Endothelial cell of umbilical vein (primary cell): ENCODE measurements around the gene BCL3. TPM values are rescaled to one million over a fixed set of nuclear protein-coding genes. Genes with fewer than 3 reads are reported as not detected.

Source experiments
- BruUV-seq: library from RNA; stranded (reverse); fragments of 400-500 nt; replicated peaks from 2 replicates; lab custom pipeline; 2021; lab: Mats Ljungman, UMichigan
- CTCF ChIA-PET: fragments of 300-600, 350-600 bp; sonication (Branson Sonifier 250); formaldehyde crosslinking; loops from one replicate; lab custom pipeline; 2021; ENCODE audit warnings: antibody characterized with exemption, inconsistent platforms; lab: Charles Lee
- POLR2A ChIA-PET: fragments of 300-600, 350-600 bp; sonication (Branson Sonifier 250); formaldehyde crosslinking; loops from one replicate; lab custom pipeline; 2021; ENCODE audit warnings: antibody characterized with exemption, inconsistent platforms; lab: Charles Lee
- DNase-seq: peaks from one replicate; pipeline ENCODE4 v3.0.0-alpha.2; 2011; ENCODE audit warnings: low read depth, low spot score
- FAIRE-seq: peaks from 2 replicates; lab custom pipeline; 2011; peaks lifted over from hg19 to GRCh38; lab: Jason Lieb, UNC
- H2AFZ ChIP-seq: 2 replicates; pipeline ENCODE4 v1.6.0; 2012; ENCODE audit warnings: low read depth, low read length, control low read depth, inconsistent platforms
- H3K27ac ChIP-seq: 2 replicates; pipeline ENCODE4 v1.5.1; 2011; ENCODE audit warnings: low read depth, mild to moderate bottlenecking, control low read depth, low read length, moderate library complexity; ENCODE audit not compliant: insufficient read depth
- H3K27me3 ChIP-seq, 2 experiments: 2 replicates each; pipeline versions ENCODE4 v1.6.0 to v1.6.1; 2011; ENCODE audit warnings: low read length in 2 of 2, mixed read lengths in 1 of 2; ENCODE audit not compliant: control insufficient read depth in 2 of 2, insufficient read depth in 2 of 2
- H3K36me3 ChIP-seq, 2 experiments: 2 replicates in 1 of 2; 3 replicates in 1 of 2; pipeline ENCODE4 v1.5.1; 2011; ENCODE audit warnings: low read length in 2 of 2, mild to moderate bottlenecking in 1 of 2, moderate library complexity in 1 of 2; ENCODE audit not compliant: control insufficient read depth in 2 of 2, insufficient read depth in 2 of 2; ENCODE audit errors: extremely low read depth in 1 of 2
- H3K4me1 ChIP-seq: 3 replicates; pipeline ENCODE4 v1.5.1; 2011; ENCODE audit warnings: mild to moderate bottlenecking, low read length; ENCODE audit not compliant: control insufficient read depth, insufficient read depth; ENCODE audit errors: extremely low read depth
- H3K4me2 ChIP-seq: 2 replicates; pipeline ENCODE4 v1.6.1; 2011; ENCODE audit warnings: low read length, control low read depth, mixed read lengths; ENCODE audit not compliant: insufficient read depth
- H3K4me3 ChIP-seq, 3 experiments: fragments of 200-600 bp in 1 of 3; sonication (generic), shearing (Covaris generic) in 1 of 3; replicated peaks in 1 of 3; 2 replicates each; pipeline ENCODE4 v1.5.1; 2011 to 2016; ENCODE audit warnings: control low read depth in 3 of 3, low read length in 3 of 3, mild to moderate bottlenecking in 2 of 3, inconsistent platforms in 1 of 3, low read depth in 1 of 3, moderate library complexity in 1 of 3; ENCODE audit not compliant: insufficient read depth in 1 of 3
- H3K79me2 ChIP-seq: 2 replicates; pipeline ENCODE4 v1.6.0; 2012; ENCODE audit warnings: low read length, inconsistent platforms; ENCODE audit not compliant: control insufficient read depth, insufficient read depth
- H3K9ac ChIP-seq: replicated peaks from 2 replicates; pipeline ENCODE3; 2011; ENCODE audit warnings: low read length, control low read depth; ENCODE audit not compliant: insufficient read depth; ENCODE audit errors: extremely low read depth
- H3K9me1 ChIP-seq: replicated peaks from 3 replicates; pipeline ENCODE4 v1.6.0; 2011; ENCODE audit warnings: mild to moderate bottlenecking, low read length; ENCODE audit not compliant: control insufficient read depth, insufficient read depth; ENCODE audit errors: extremely low read depth
- H3K9me3 ChIP-seq: replicated peaks from 2 replicates; pipeline ENCODE4 v1.5.1; 2012; ENCODE audit warnings: low read length, inconsistent platforms; ENCODE audit not compliant: control insufficient read depth, insufficient read depth
- H4K20me1 ChIP-seq: replicated peaks from 2 replicates; pipeline ENCODE3; 2011; ENCODE audit warnings: mild to moderate bottlenecking, low read length; ENCODE audit not compliant: control insufficient read depth, insufficient read depth; ENCODE audit errors: extremely low read depth
- EZH2 ChIP-seq: IDR thresholded peaks from 2 replicates; pipeline ENCODE4 v1.6.1; 2012; ENCODE audit warnings: borderline replicate concordance, low read depth, mild to moderate bottlenecking, moderate library complexity, low read length, inconsistent platforms; ENCODE audit not compliant: severe bottlenecking
- FOS ChIP-seq: IDR thresholded peaks from 2 replicates; pipeline ENCODE4 v1.6.1; 2011; ENCODE audit warnings: mild to moderate bottlenecking, low read length, moderate library complexity, borderline replicate concordance; ENCODE audit not compliant: insufficient read depth
- GATA2 ChIP-seq: IDR thresholded peaks from 2 replicates; pipeline ENCODE4 v1.7.0; 2011; ENCODE audit warnings: low read depth, mild to moderate bottlenecking, moderate library complexity, mixed read lengths, low read length; ENCODE audit not compliant: insufficient read length, insufficient read depth
- JUN ChIP-seq: IDR thresholded peaks from 2 replicates; pipeline ENCODE4 v1.6.1; 2011; ENCODE audit warnings: borderline replicate concordance, low read depth; ENCODE audit not compliant: insufficient read length, insufficient read depth
- MYC ChIP-seq: IDR thresholded peaks from one replicate; pipeline ENCODE4 v1.6.1; 2011; ENCODE audit warnings: mild to moderate bottlenecking, low read depth, low read length
- POLR2A ChIP-seq: IDR thresholded peaks from 2 replicates; pipeline ENCODE4 v1.6.1; 2012; ENCODE audit warnings: low read depth, mild to moderate bottlenecking, control low read depth, low read length
- POLR2AphosphoS5 ChIP-seq: IDR thresholded peaks from 2 replicates; pipeline ENCODE4 v1.6.1; 2012; ENCODE audit warnings: low read depth, mild to moderate bottlenecking, control low read depth, low read length, moderate library complexity; ENCODE audit not compliant: insufficient read depth
- dilution Hi-C: fragments of 300-500 bp; cut with MboI; formaldehyde crosslinking; loops from one replicate; pipeline ENCODE4 v1.15.0; 2019; ENCODE audit warnings: low sequenced_read_pairs; ENCODE audit not compliant: extremely low pct_ligation_motif_present
- intact Hi-C: fragments of 100-400 bp; cut with micrococcal nuclease; formaldehyde crosslinking; loops from one replicate; pipeline ENCODE4 v1.10.0; 2022
- polyA plus RNA-seq, 4 experiments: library from polyadenylated mRNA; depleted of rRNA in 3 of 4; stranded (reverse) in 3 of 4; unstranded in 1 of 4; fragments of >200 nt; gene quantifications; 2 replicates each; pipeline versions ENCODE4 v1.2.1 to v1.2.3, GENCODE V29; 2011 to 2012; ENCODE audit warnings: missing spikeins in 1 of 4
- total RNA-seq: library from RNA; stranded (reverse); gene quantifications from 2 replicates; pipeline ENCODE4 v1.2.3, GENCODE V29; 2021
- TF ChIP-seq, protein P1 (sequence below), 2 donors: IDR thresholded peaks; 1 replicate in 1 of 2; 2 replicates in 1 of 2; pipeline ENCODE4 v1.5.1; 2011; ENCODE audit warnings: low read length in 2 of 2, mild to moderate bottlenecking in 2 of 2, moderate library complexity in 2 of 2, control low read depth in 1 of 2, inconsistent platforms in 1 of 2, low read depth in 1 of 2; ENCODE audit not compliant: insufficient read depth in 1 of 2; ENCODE audit errors: extremely low read depth in 1 of 2
- TF ChIP-seq, protein P2 (sequence below): IDR thresholded peaks from 2 replicates; pipeline ENCODE4 v1.6.1; 2011; ENCODE audit not compliant: insufficient read depth, insufficient read length

BCL3 gene
- total and polyA plus RNA-seq, 2 donors (not counting 3 experiments of a cell fraction or from before 2014, with no cell fraction given): 11.0 to 26.9 TPM

DNA sequence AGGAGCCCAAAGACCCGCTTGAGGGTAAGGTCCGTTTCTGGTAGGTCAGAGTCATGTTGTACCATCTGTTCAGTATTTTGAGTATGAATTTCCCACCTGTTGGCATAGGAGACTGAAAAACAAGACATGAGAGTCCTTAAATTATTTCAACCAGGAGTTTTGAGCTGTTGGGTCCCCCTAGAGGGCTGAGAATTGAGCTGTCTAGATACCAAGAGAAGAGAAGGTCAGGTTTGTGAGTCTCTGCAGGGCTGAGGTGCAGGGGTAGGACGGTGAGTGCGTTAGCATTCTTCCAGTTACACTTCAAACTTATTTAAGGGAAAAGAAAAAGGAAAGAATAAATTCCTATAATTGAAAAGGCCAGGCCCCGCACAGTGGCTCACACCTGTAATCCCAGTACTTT, 34.2 kb downstream of the BCL3 start:
- H3K4me2 ChIP-seq: no peak overlapping the region
- H3K9me3 ChIP-seq: no peaks in the 10 kb centered on the region
- no peaks in the 10 kb centered on the region for H3K27me3 ChIP-seq
- H3K27ac ChIP-seq: no peak overlapping the region
- no peak overlapping the region for H3K9ac ChIP-seq
- no TSS peak for BruUV-seq
- no peak overlapping the region for H2AFZ ChIP-seq
- dilution Hi-C loops (no loop called here), intact Hi-C loops (loop anchor here (5.0 kb wide), 1 partner anchor 110 kb away; the partner anchor contains the start of gene TOMM40)
- no peak overlapping the region for H3K4me3 ChIP-seq
- ChIA-PET POLR2A (no interaction called here), CTCF (interaction anchor here (0.7 to 6.5 kb wide), 12 partner anchors 8 to 212 kb away, joined by 3 to 56 read pairs (median 8); partner anchors contain the start of gene NECTIN2)
- TF ChIP-seq, protein P1, sequence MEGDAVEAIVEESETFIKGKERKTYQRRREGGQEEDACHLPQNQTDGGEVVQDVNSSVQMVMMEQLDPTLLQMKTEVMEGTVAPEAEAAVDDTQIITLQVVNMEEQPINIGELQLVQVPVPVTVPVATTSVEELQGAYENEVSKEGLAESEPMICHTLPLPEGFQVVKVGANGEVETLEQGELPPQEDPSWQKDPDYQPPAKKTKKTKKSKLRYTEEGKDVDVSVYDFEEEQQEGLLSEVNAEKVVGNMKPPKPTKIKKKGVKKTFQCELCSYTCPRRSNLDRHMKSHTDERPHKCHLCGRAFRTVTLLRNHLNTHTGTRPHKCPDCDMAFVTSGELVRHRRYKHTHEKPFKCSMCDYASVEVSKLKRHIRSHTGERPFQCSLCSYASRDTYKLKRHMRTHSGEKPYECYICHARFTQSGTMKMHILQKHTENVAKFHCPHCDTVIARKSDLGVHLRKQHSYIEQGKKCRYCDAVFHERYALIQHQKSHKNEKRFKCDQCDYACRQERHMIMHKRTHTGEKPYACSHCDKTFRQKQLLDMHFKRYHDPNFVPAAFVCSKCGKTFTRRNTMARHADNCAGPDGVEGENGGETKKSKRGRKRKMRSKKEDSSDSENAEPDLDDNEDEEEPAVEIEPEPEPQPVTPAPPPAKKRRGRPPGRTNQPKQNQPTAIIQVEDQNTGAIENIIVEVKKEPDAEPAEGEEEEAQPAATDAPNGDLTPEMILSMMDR (IDR thresholded peaks at IDR 0.05; ENCODE audit: extremely low read depth in 1 of 2, insufficient read depth in 1 of 2, low read depth in 1 of 2, low read length in 2 of 2): no peak
- TF ChIP-seq MYC (no peak), EZH2 (no peak)
- H3K79me2 ChIP-seq: no peaks in the 10 kb centered on the region
- no peaks in the 10 kb centered on the region for H3K4me1 ChIP-seq
- FAIRE-seq (no peak), DNase-seq (no peak)
- H3K9me1 ChIP-seq: no peaks in the 10 kb centered on the region
- H3K36me3 ChIP-seq: no peaks in the 10 kb centered on the region
- H4K20me1 ChIP-seq: no peaks in the 10 kb centered on the region

DNA sequence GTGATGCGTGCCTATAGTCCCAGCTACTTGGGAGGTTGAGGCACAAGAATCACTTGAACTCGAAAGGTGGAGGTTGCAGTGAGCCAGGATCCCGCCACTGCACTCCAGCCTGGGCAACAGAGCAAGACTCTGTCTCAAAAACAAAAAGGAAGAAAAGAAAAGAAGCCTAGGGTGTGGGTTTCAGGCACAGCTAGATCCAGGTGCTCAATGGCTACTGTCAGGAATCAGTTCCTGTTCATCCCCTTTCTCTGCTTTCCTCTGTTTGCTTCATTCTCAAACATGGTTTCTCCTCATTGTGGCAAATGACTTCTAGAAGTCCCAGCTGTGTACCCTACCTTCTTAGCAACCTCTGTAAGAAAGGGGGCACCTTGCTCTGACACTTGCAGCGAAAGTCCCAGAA, 35.0 kb downstream of the BCL3 start:
- intact Hi-C loops: loop anchor here (5.0 kb wide), 1 partner anchor 109 kb away; the partner anchor contains the start of gene TOMM40
- no peak for TF ChIP-seq POLR2AphosphoS5
- no peak for TF ChIP-seq MYC
- no peak for TF ChIP-seq POLR2A
- TF ChIP-seq JUN: no peak
- TF ChIP-seq, protein P2, sequence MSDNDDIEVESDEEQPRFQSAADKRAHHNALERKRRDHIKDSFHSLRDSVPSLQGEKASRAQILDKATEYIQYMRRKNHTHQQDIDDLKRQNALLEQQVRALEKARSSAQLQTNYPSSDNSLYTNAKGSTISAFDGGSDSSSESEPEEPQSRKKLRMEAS: no peak
- no peak for TF ChIP-seq EZH2
- TF ChIP-seq GATA2: no peak
- TF ChIP-seq, protein P1 (IDR thresholded peaks at IDR 0.05; ENCODE audit: extremely low read depth in 1 of 2, insufficient read depth in 1 of 2, low read depth in 1 of 2, low read length in 2 of 2): no peak
- TF ChIP-seq FOS: no peak
- no peak for DNase-seq
- no peak overlapping the region for H3K4me3 ChIP-seq
- no peak overlapping the region for H2AFZ ChIP-seq
- no peaks in the 10 kb centered on the region for H3K9me1 ChIP-seq
- no peaks in the 10 kb centered on the region for H4K20me1 ChIP-seq
- H3K27me3 ChIP-seq: no peaks in the 10 kb centered on the region
- H3K9ac ChIP-seq: no peak overlapping the region
- BruUV-seq: no TSS peak
- CTCF ChIA-PET: interaction anchor here (0.5 to 6.5 kb wide), 26 partner anchors 9 to 213 kb away, joined by 3 to 57 read pairs (median 12); partner anchors contain the start of genes BCAM, NECTIN2 and TOMM40
- no peak overlapping the region for H3K4me2 ChIP-seq
- H3K27ac ChIP-seq: no peak overlapping the region
- no peak for FAIRE-seq
- H3K36me3 ChIP-seq: no peaks in the 10 kb centered on the region
- H3K9me3 ChIP-seq: no peaks in the 10 kb centered on the region
- POLR2A ChIA-PET: no interaction called here
- no peaks in the 10 kb centered on the region for H3K4me1 ChIP-seq
- no peaks in the 10 kb centered on the region for H3K79me2 ChIP-seq
- dilution Hi-C loops: no loop called here
